Mucosa of stomach (tissue), 1 donor: ENCODE results near the gene WDR49.

Experiments used
- H3K27me3 ChIP-seq: one replicate; pipeline ENCODE4 v1.7.0; 2013; ENCODE audit warnings: mild to moderate bottlenecking, low read length; ENCODE audit not compliant: control insufficient read depth, insufficient read depth
- H3K36me3 ChIP-seq: one replicate; pipeline ENCODE4 v1.7.0; 2013; ENCODE audit warnings: low read length; ENCODE audit not compliant: control insufficient read depth, insufficient read depth
- H3K4me1 ChIP-seq: one replicate; pipeline ENCODE4 v1.7.0; 2013; ENCODE audit warnings: mild to moderate bottlenecking, low read length; ENCODE audit not compliant: control insufficient read depth, insufficient read depth
- H3K4me3 ChIP-seq: one replicate; pipeline ENCODE4 v1.7.0; 2013; ENCODE audit warnings: low read length
- H3K9ac ChIP-seq: one replicate; pipeline ENCODE4 v1.7.0; 2013; ENCODE audit warnings: mild to moderate bottlenecking, low read length, moderate library complexity
- H3K9me3 ChIP-seq: one replicate; pipeline ENCODE4 v1.7.0; 2013; ENCODE audit warnings: mild to moderate bottlenecking, low read length, moderate library complexity; ENCODE audit not compliant: control insufficient read depth
- donor health status: Pancreatic carcinoma.

The WDR49 gene

GRCh38 chr3:167653760-167654159 lies at the start of gene WDR49:
TSS of gene WDR49 (minus strand) at chr3:167653942. CDS start at chr3:167653425, 517 bp downstream.
- Histone ChIP-seq H3K9me3 (no peaks in the 10 kb centered on the region), H3K27me3 (no peaks in the 10 kb centered on the region), H3K9ac (no peak within 1 kb of the TSS), H3K4me1 (no peaks in the 10 kb centered on the region), H3K36me3 (no peaks in the 10 kb centered on the region), H3K4me3 (no peak within 1 kb of the TSS)

- no peaks in the 10 kb centered on the region for H3K4me1 ChIP-seq
- H3K36me3 ChIP-seq = no peaks in the 10 kb centered on the region
- no peak overlapping the region for H3K9ac ChIP-seq
- no peak overlapping the region for H3K4me3 ChIP-seq
- no peaks in the 10 kb centered on the region for H3K9me3 ChIP-seq
- H3K27me3 ChIP-seq = no peaks in the 10 kb centered on the region
Observed at GRCh38 chr3:167700926-167701325, 47.2 kb upstream of the WDR49 start.

- Histone ChIP-seq H3K27me3 (no peaks in the 10 kb centered on the region), H3K36me3 (no peaks in the 10 kb centered on the region), H3K4me3 (no peak overlapping the region), H3K9me3 (no peaks in the 10 kb centered on the region), H3K4me1 (no peaks in the 10 kb centered on the region), H3K9ac (no peak overlapping the region)
Observed at GRCh38 chr3:167700046-167700445, 46.3 kb upstream of the WDR49 start.

GRCh38 chr3:167694121-167694520 lies 40.4 kb upstream of the WDR49 start:
- Histone ChIP-seq H3K27me3 (no peaks in the 10 kb centered on the region), H3K36me3 (no peaks in the 10 kb centered on the region), H3K4me3 (no peak overlapping the region), H3K4me1 (no peaks in the 10 kb centered on the region), H3K9me3 (no peaks in the 10 kb centered on the region), H3K9ac (no peak overlapping the region)

GRCh38 chr3:167691366-167691765 lies 37.6 kb upstream of the WDR49 start:
- H3K9ac ChIP-seq = no peak overlapping the region
- H3K4me1 ChIP-seq = no peaks in the 10 kb centered on the region
- H3K9me3 ChIP-seq = no peaks in the 10 kb centered on the region
- H3K4me3 ChIP-seq = no peak overlapping the region
- no peaks in the 10 kb centered on the region for H3K27me3 ChIP-seq
- no peaks in the 10 kb centered on the region for H3K36me3 ChIP-seq

- H3K4me1 ChIP-seq = no peaks in the 10 kb centered on the region
- H3K27me3 ChIP-seq = no peaks in the 10 kb centered on the region
- H3K4me3 ChIP-seq = no peak overlapping the region
- no peaks in the 10 kb centered on the region for H3K36me3 ChIP-seq
- no peak overlapping the region for H3K9ac ChIP-seq
- no peaks in the 10 kb centered on the region for H3K9me3 ChIP-seq
Observed at GRCh38 chr3:167684388-167684993, 30.7 kb upstream of the WDR49 start.

GRCh38 chr3:167679526-167679925 lies 25.8 kb upstream of the WDR49 start:
- Histone ChIP-seq H3K9ac (no peak overlapping the region), H3K9me3 (no peaks in the 10 kb centered on the region), H3K4me1 (no peaks in the 10 kb centered on the region), H3K4me3 (no peak overlapping the region), H3K27me3 (no peaks in the 10 kb centered on the region), H3K36me3 (no peaks in the 10 kb centered on the region)

GRCh38 chr3:167675848-167676247 lies 22.1 kb upstream of the WDR49 start:
- Histone ChIP-seq H3K4me1 (no peaks in the 10 kb centered on the region), H3K9me3 (no peaks in the 10 kb centered on the region), H3K4me3 (no peak overlapping the region), H3K36me3 (no peaks in the 10 kb centered on the region), H3K27me3 (no peaks in the 10 kb centered on the region), H3K9ac (no peak overlapping the region)

GRCh38 chr3:167673221-167673620 lies 19.5 kb upstream of the WDR49 start:
- Histone ChIP-seq H3K4me1 (no peaks in the 10 kb centered on the region), H3K36me3 (no peaks in the 10 kb centered on the region), H3K27me3 (no peaks in the 10 kb centered on the region), H3K9me3 (no peaks in the 10 kb centered on the region), H3K9ac (no peak overlapping the region), H3K4me3 (no peak overlapping the region)

GRCh38 chr3:167671878-167672427 lies 18.2 kb upstream of the WDR49 start:
- Histone ChIP-seq H3K27me3 (no peaks in the 10 kb centered on the region), H3K4me3 (no peak overlapping the region), H3K9ac (no peak overlapping the region)

GRCh38 chr3:167669699-167670098 lies 16.0 kb upstream of the WDR49 start:
- H3K36me3 ChIP-seq = no peaks in the 10 kb centered on the region
- no peaks in the 10 kb centered on the region for H3K27me3 ChIP-seq
- H3K4me1 ChIP-seq = no peaks in the 10 kb centered on the region
- no peaks in the 10 kb centered on the region for H3K9me3 ChIP-seq
- no peak overlapping the region for H3K9ac ChIP-seq
- H3K4me3 ChIP-seq = no peak overlapping the region

More at GRCh38 chr3:167671878-167672427, 18.2 kb upstream of the WDR49 start:
- H3K9me3 ChIP-seq = no peaks in the 10 kb centered on the region
- no peaks in the 10 kb centered on the region for H3K4me1 ChIP-seq
- no peaks in the 10 kb centered on the region for H3K36me3 ChIP-seq

- H3K36me3 ChIP-seq = no peaks in the 10 kb centered on the region
- no peaks in the 10 kb centered on the region for H3K27me3 ChIP-seq
- H3K9me3 ChIP-seq = no peaks in the 10 kb centered on the region
- no peaks in the 10 kb centered on the region for H3K4me1 ChIP-seq
- no peak overlapping the region for H3K9ac ChIP-seq
- no peak overlapping the region for H3K4me3 ChIP-seq
Observed at GRCh38 chr3:167668651-167669050, 14.9 kb upstream of the WDR49 start.

- Histone ChIP-seq H3K36me3 (no peaks in the 10 kb centered on the region), H3K4me3 (no peak overlapping the region), H3K9me3 (no peaks in the 10 kb centered on the region), H3K27me3 (no peaks in the 10 kb centered on the region), H3K4me1 (no peaks in the 10 kb centered on the region), H3K9ac (no peak overlapping the region)
Observed at GRCh38 chr3:167666563-167666962, 12.8 kb upstream of the WDR49 start.
